Ishikawa (cell line): ENCODE data around the gene CPO.

Experiments
- CEBPB ChIP-seq: IDR thresholded peaks from 2 replicates; pipeline ENCODE4 v1.6.1; 2012
- CREB1 ChIP-seq: IDR thresholded peaks from 2 replicates; pipeline ENCODE4 v1.6.1; 2012; ENCODE audit warnings: low read depth
- EGR1 ChIP-seq: IDR thresholded peaks from 2 replicates; pipeline ENCODE4 v1.6.1; 2012
- EP300 ChIP-seq: IDR thresholded peaks from 2 replicates; pipeline ENCODE4 v1.6.1; 2012; ENCODE audit warnings: borderline replicate concordance
- FOXM1 ChIP-seq: IDR thresholded peaks from 2 replicates; pipeline ENCODE4 v1.6.1; 2012; ENCODE audit warnings: low read depth, borderline replicate concordance
- MAX ChIP-seq: IDR thresholded peaks from 2 replicates; pipeline ENCODE4 v1.6.1; 2012
- NFIC ChIP-seq: IDR thresholded peaks from 2 replicates; pipeline ENCODE4 v1.6.1; 2012
- RAD21 ChIP-seq: IDR thresholded peaks from 2 replicates; pipeline ENCODE4 v1.6.1; 2012; ENCODE audit warnings: low read depth
- REST ChIP-seq: IDR thresholded peaks from 2 replicates; pipeline ENCODE4 v1.6.1; 2012; ENCODE audit warnings: low read depth, mild to moderate bottlenecking
- TAF1 ChIP-seq: IDR thresholded peaks from 2 replicates; pipeline ENCODE4 v1.6.1; 2012; ENCODE audit warnings: low read depth, mild to moderate bottlenecking
- TCF12 ChIP-seq: IDR thresholded peaks from 2 replicates; pipeline ENCODE4 v1.6.1; 2012; ENCODE audit warnings: low read depth
- TEAD4 ChIP-seq: IDR thresholded peaks from 2 replicates; pipeline ENCODE4 v1.6.1; 2012
- USF1 ChIP-seq: IDR thresholded peaks from 2 replicates; pipeline ENCODE4 v1.6.1; 2012
- YY1 ChIP-seq: IDR thresholded peaks from 2 replicates; pipeline ENCODE4 v1.6.1; 2012; ENCODE audit warnings: low read depth
- ZBTB7A ChIP-seq: IDR thresholded peaks from 2 replicates; pipeline ENCODE4 v1.6.1; 2012; ENCODE audit warnings: low read depth

The CPO gene

GRCh38 chr2:206937555-206937954, 1.8 kb upstream of the CPO start:
- TF ChIP-seq TCF12 (no peak), ZBTB7A (no peak), USF1 (no peak), RAD21 (no peak), REST (no peak)

GRCh38 chr2:206940546-206940945, 1.2 kb downstream of the CPO start:
- no peak for TF ChIP-seq CEBPB
- no peak for TF ChIP-seq EP300
- no peak for TF ChIP-seq FOXM1
- no peak for TF ChIP-seq TEAD4

GRCh38 chr2:206942592-206943478, 3.5 kb downstream of the CPO start:
- no peak for TF ChIP-seq TCF12
- TF ChIP-seq CREB1, result no peak
- no peak for TF ChIP-seq FOXM1
- no peak for TF ChIP-seq USF1
- no peak for TF ChIP-seq MAX
- no peak for TF ChIP-seq EGR1
- TF ChIP-seq NFIC, result no peak
- no peak for TF ChIP-seq REST
- no peak for TF ChIP-seq YY1
- TF ChIP-seq TAF1, result no peak
- TF ChIP-seq RAD21, result no peak
- no peak for TF ChIP-seq TEAD4
- no peak for TF ChIP-seq ZBTB7A
- TF ChIP-seq CEBPB, result no peak
- no peak for TF ChIP-seq EP300

GRCh38 chr2:206955253-206955652, 15.9 kb downstream of the CPO start:
- TF ChIP-seq EGR1 (no peak), REST (no peak), TEAD4 (no peak), RAD21 (no peak), CEBPB (no peak), TAF1 (no peak), ZBTB7A (no peak), CREB1 (no peak), TCF12 (no peak)

- TF ChIP-seq CREB1 (no peak), FOXM1 (no peak), TAF1 (no peak), TCF12 (no peak), EGR1 (no peak), REST (no peak), RAD21 (no peak), YY1 (no peak), TEAD4 (no peak), MAX (no peak), CEBPB (no peak), ZBTB7A (no peak)
These were observed 18.9 kb downstream of the CPO start for GRCh38 chr2:206958261-206958660.
